Measurements from ENCODE around the gene CBLC. TPM values are rescaled to one million over a fixed set of nuclear protein-coding genes. Genes with fewer than 3 reads are reported as not detected.

Gene CBLC
- total RNA-seq, 6 donors from 2014 or later = 2.9 to 10.5 (median 4.5) TPM

Small RNA genes lying within 50 kb of the gene (small RNA-seq; reads per million reads assigned to genes)
- gene RF00156 = 0 reads per million in 4 donors

Other genes with a start within 250 kb of the CBLC start
- not detected for gene CEACAM20, start 248.2 kb upstream of the CBLC start, total RNA-seq
- gene IGSF23, start 164.3 kb upstream of the CBLC start, total RNA-seq = not detected
- gene PVR, start 134.0 kb upstream of the CBLC start, total RNA-seq = 10 to 100 TPM; 40.5 to 89.7 (median 44.2) TPM
- 10 to 100 TPM in 2 of 6 donors, 1 to 10 TPM in 4; 2.8 to 13.6 (median 7.2) TPM for gene CEACAM19, start 106.4 kb upstream of the CBLC start, total RNA-seq
- gene CEACAM16, start 78.7 kb upstream of the CBLC start, total RNA-seq = not detected
- gene BCL3, start 29.2 kb upstream of the CBLC start, total RNA-seq = 100 to 1,000 TPM in 2 of 6 donors, 10 to 100 TPM in 4; 31.1 to 114 (median 71.6) TPM
- 100 to 1,000 TPM; 246 to 557 (median 274) TPM for gene BCAM, start 31.2 kb downstream of the CBLC start, total RNA-seq
- gene NECTIN2, start 68.4 kb downstream of the CBLC start, total RNA-seq = 100 to 1,000 TPM in 4 of 6 donors, 10 to 100 TPM in 2; 52.2 to 152 (median 109) TPM
- gene TOMM40, start 113.4 kb downstream of the CBLC start, total RNA-seq = 10 to 100 TPM; 26.6 to 88.3 (median 58.1) TPM
- 1,000 to 10,000 TPM in 2 of 6 donors, 100 to 1,000 TPM in 4; 256 to 1,773 (median 644) TPM for gene APOE, start 127.9 kb downstream of the CBLC start, total RNA-seq
- 100 to 1,000 TPM; 186 to 754 (median 527) TPM for gene APOC1, start 136.7 kb downstream of the CBLC start, total RNA-seq
- gene APOC4, start 164.3 kb downstream of the CBLC start, total RNA-seq = 1 to 10 TPM in 1 of 6 donors, under 1 TPM in 1, not detected in 4; 0.49 to 2.7 TPM
- gene APOC2, start 168.2 kb downstream of the CBLC start, total RNA-seq = 10 to 100 TPM in 5 of 6 donors, under 1 TPM in 1; 0.98 to 50.0 (median 22.8) TPM
- gene CLPTM1, start 177.5 kb downstream of the CBLC start, total RNA-seq = 100 to 1,000 TPM in 3 of 6 donors, 10 to 100 TPM in 3; 53.4 to 139 (median 99.6) TPM
- 10 to 100 TPM in 3 of 6 donors, 1 to 10 TPM in 3; 4.0 to 31.1 (median 18.1) TPM for gene RELB, start 223.6 kb downstream of the CBLC start, total RNA-seq

Data from upper lobe of left lung (tissue), 6 donors.